ENCODE measurements around the gene ENOX1.

The ENOX1 gene

GRCh38 chr13:43546251-43546650 lies 240.5 kb downstream of the ENOX1 start:
- peak; percentile 19 for DNase-seq (ENCODE audit: low read depth)

- peak; percentile 85 for DNase-seq (ENCODE audit: low read depth)
Measured at GRCh38 chr13:43545317-43545874, 241.4 kb downstream of the ENOX1 start.

GRCh38 chr13:43544631-43545030 lies 242.1 kb downstream of the ENOX1 start:
- no peak for DNase-seq (ENCODE audit: low read depth)

GRCh38 chr13:43544011-43544410 lies 242.8 kb downstream of the ENOX1 start:
- no peak for DNase-seq (ENCODE audit: low read depth)

- DNase-seq (ENCODE audit: low read depth) = no peak
Measured at GRCh38 chr13:43543331-43543730, 243.4 kb downstream of the ENOX1 start.

- peak; percentile 48 for DNase-seq (ENCODE audit: low read depth)
Measured at GRCh38 chr13:43537124-43537523, 249.6 kb downstream of the ENOX1 start.

GRCh38 chr13:43529796-43530195 lies 257.0 kb downstream of the ENOX1 start:
- DNase-seq (ENCODE audit: low read depth) = no peak

GRCh38 chr13:43528992-43529391 lies 257.8 kb downstream of the ENOX1 start:
- DNase-seq (ENCODE audit: low read depth) = peak; percentile 35

- DNase-seq (ENCODE audit: low read depth) = peak; percentile 56
Measured at GRCh38 chr13:43522788-43523187, 264.0 kb downstream of the ENOX1 start.

- peak; percentile 21 for DNase-seq (ENCODE audit: low read depth)
Measured at GRCh38 chr13:43520351-43520750, 266.4 kb downstream of the ENOX1 start.

- DNase-seq (ENCODE audit: low read depth) = no peak
Measured at GRCh38 chr13:43518833-43519232, 267.9 kb downstream of the ENOX1 start.

- peak; percentile 96 for DNase-seq (ENCODE audit: low read depth)
Measured at GRCh38 chr13:43516401-43516833, 270.4 kb downstream of the ENOX1 start.

GRCh38 chr13:43515531-43515930 lies 271.2 kb downstream of the ENOX1 start:
- DNase-seq (ENCODE audit: low read depth) = no peak

- no peak for DNase-seq (ENCODE audit: low read depth)
Measured at GRCh38 chr13:43514311-43514710, 272.5 kb downstream of the ENOX1 start.

- no peak for DNase-seq (ENCODE audit: low read depth)
Measured at GRCh38 chr13:43512221-43512620, 274.6 kb downstream of the ENOX1 start.

GRCh38 chr13:43510956-43511901 lies 275.5 kb downstream of the ENOX1 start:
- DNase-seq (ENCODE audit: low read depth) = no peak

GRCh38 chr13:43495732-43496131 lies 291.0 kb downstream of the ENOX1 start:
- no peak for DNase-seq (ENCODE audit: low read depth)

GRCh38 chr13:43494206-43494605 lies 292.6 kb downstream of the ENOX1 start:
- DNase-seq (ENCODE audit: low read depth) = no peak

- DNase-seq (ENCODE audit: low read depth) = no peak
Measured at GRCh38 chr13:43493496-43494000, 293.2 kb downstream of the ENOX1 start.

GRCh38 chr13:43492745-43493144 lies 294.0 kb downstream of the ENOX1 start:
- DNase-seq (ENCODE audit: low read depth) = no peak

GRCh38 chr13:43492311-43492710 lies 294.5 kb downstream of the ENOX1 start:
- DNase-seq (ENCODE audit: low read depth) = no peak

GRCh38 chr13:43489233-43489632 lies 297.5 kb downstream of the ENOX1 start:
- DNase-seq (ENCODE audit: low read depth) = no peak

- DNase-seq (ENCODE audit: low read depth) = no peak
Measured at GRCh38 chr13:43487885-43488284, 298.9 kb downstream of the ENOX1 start.
